ENCODE measurements around the gene EMC10. TPM values are rescaled to one million over a fixed set of nuclear protein-coding genes. Genes with fewer than 3 reads are reported as not detected.

EMC10 gene
- total RNA-seq, 1 experiment from 2014 or later, result 135 TPM

- no peak for DNase-seq (ENCODE audit: low read depth)
Measured at GRCh38 chr19:50495020-50495531, 18.8 kb downstream of the EMC10 start.

- DNase-seq (ENCODE audit: low read depth), result no peak
Measured at GRCh38 chr19:50496189-50497021, 20.1 kb downstream of the EMC10 start.

- DNase-seq (ENCODE audit: low read depth), result no peak
Measured at GRCh38 chr19:50497022-50497405, 20.7 kb downstream of the EMC10 start.

GRCh38 chr19:50498219-50499056, 22.1 kb downstream of the EMC10 start:
- no peak for DNase-seq (ENCODE audit: low read depth)

GRCh38 chr19:50500060-50500752, 23.9 kb downstream of the EMC10 start:
- DNase-seq (ENCODE audit: low read depth), result no peak

GRCh38 chr19:50500753-50501151, 24.4 kb downstream of the EMC10 start:
- no peak for DNase-seq (ENCODE audit: low read depth)

GRCh38 chr19:50501186-50501567, 24.9 kb downstream of the EMC10 start:
- DNase-seq (ENCODE audit: low read depth), result no peak

GRCh38 chr19:50501568-50502475, 25.5 kb downstream of the EMC10 start:
- DNase-seq (ENCODE audit: low read depth), result no peak

- no peak for DNase-seq (ENCODE audit: low read depth)
Measured at GRCh38 chr19:50505856-50506611, 29.7 kb downstream of the EMC10 start.

- no peak for DNase-seq (ENCODE audit: low read depth)
Measured at GRCh38 chr19:50506700-50507099, 30.4 kb downstream of the EMC10 start.

GRCh38 chr19:50507376-50507775, 31.1 kb downstream of the EMC10 start:
- DNase-seq (ENCODE audit: low read depth), result no peak

GRCh38 chr19:50508843-50509190, 32.5 kb downstream of the EMC10 start:
- DNase-seq (ENCODE audit: low read depth), result no peak

- no peak for DNase-seq (ENCODE audit: low read depth)
Measured at GRCh38 chr19:50509366-50509765, 33.1 kb downstream of the EMC10 start.

GRCh38 chr19:50510121-50510670, 33.9 kb downstream of the EMC10 start:
- DNase-seq (ENCODE audit: low read depth), result no peak

GRCh38 chr19:50510700-50511068, 34.4 kb downstream of the EMC10 start:
- no peak for DNase-seq (ENCODE audit: low read depth)

GRCh38 chr19:50511069-50511822, 34.9 kb downstream of the EMC10 start, which contains the start of gene JOSD2:
TSS of gene JOSD2 (minus strand) at chr19:50511191. CDS start at chr19:50510431, 760 bp downstream.
- peak; percentile 99 for DNase-seq (ENCODE audit: low read depth)

GRCh38 chr19:50512112-50512998, 36.0 kb downstream of the EMC10 start:
- no peak for DNase-seq (ENCODE audit: low read depth)

Data from Daoy (cell line).